Endothelial cell (in vitro differentiated cells): ENCODE measurements around the gene LAD1. TPM values are rescaled to one million over a fixed set of nuclear protein-coding genes. Genes with fewer than 3 reads are reported as not detected.

ENCODE experiments used
- DNase-seq: peaks from one replicate; pipeline ENCODE4 v3.0.0; 2021; ENCODE audit warnings: low spot score
- H3K27ac Mint-ChIP-seq: one replicate; pipeline ENCODE4 v1.8.0; 2021; ENCODE audit warnings: mixed read lengths, inconsistent platforms; ENCODE audit not compliant: unreplicated experiment
- H3K27me3 Mint-ChIP-seq: one replicate; pipeline ENCODE4 v1.8.0; 2021; ENCODE audit warnings: mild to moderate bottlenecking, moderate library complexity, mixed read lengths, inconsistent platforms; ENCODE audit not compliant: unreplicated experiment
- H3K36me3 Mint-ChIP-seq: one replicate; pipeline ENCODE4 v1.8.0; 2021; ENCODE audit warnings: mild to moderate bottlenecking, low read depth, mixed read lengths, inconsistent platforms; ENCODE audit not compliant: unreplicated experiment
- H3K4me1 Mint-ChIP-seq: one replicate; pipeline ENCODE4 v1.8.0; 2021; ENCODE audit warnings: mild to moderate bottlenecking, mixed read lengths, inconsistent platforms; ENCODE audit not compliant: unreplicated experiment
- H3K4me3 Mint-ChIP-seq: one replicate; pipeline ENCODE4 v1.8.0; 2021; ENCODE audit warnings: mild to moderate bottlenecking, mixed read lengths, inconsistent platforms; ENCODE audit not compliant: unreplicated experiment
- H3K9me3 Mint-ChIP-seq: one replicate; pipeline ENCODE4 v1.8.0; 2021; ENCODE audit warnings: mixed read lengths, inconsistent platforms; ENCODE audit not compliant: unreplicated experiment
- total RNA-seq: library from RNA; stranded (reverse); fragmentation: NEBNext Ultra II Directional; extraction: Animal tissue kit (Norgen Biotek cat#: 25700); gene quantifications from one replicate; pipeline ENCODE4 v1.2.1, GENCODE V29; 2021; ENCODE audit not compliant: unreplicated experiment
- TF ChIP-seq, protein P1 (sequence below): fragments of 200-600 bp; sonication (generic); IDR thresholded peaks from one replicate; pipeline ENCODE4 v1.5.0; 2021; ENCODE audit warnings: antibody characterized with exemption; ENCODE audit not compliant: unreplicated experiment

Gene LAD1
- total RNA-seq, 1 donor from 2014 or later = 0.59 TPM

DNA sequence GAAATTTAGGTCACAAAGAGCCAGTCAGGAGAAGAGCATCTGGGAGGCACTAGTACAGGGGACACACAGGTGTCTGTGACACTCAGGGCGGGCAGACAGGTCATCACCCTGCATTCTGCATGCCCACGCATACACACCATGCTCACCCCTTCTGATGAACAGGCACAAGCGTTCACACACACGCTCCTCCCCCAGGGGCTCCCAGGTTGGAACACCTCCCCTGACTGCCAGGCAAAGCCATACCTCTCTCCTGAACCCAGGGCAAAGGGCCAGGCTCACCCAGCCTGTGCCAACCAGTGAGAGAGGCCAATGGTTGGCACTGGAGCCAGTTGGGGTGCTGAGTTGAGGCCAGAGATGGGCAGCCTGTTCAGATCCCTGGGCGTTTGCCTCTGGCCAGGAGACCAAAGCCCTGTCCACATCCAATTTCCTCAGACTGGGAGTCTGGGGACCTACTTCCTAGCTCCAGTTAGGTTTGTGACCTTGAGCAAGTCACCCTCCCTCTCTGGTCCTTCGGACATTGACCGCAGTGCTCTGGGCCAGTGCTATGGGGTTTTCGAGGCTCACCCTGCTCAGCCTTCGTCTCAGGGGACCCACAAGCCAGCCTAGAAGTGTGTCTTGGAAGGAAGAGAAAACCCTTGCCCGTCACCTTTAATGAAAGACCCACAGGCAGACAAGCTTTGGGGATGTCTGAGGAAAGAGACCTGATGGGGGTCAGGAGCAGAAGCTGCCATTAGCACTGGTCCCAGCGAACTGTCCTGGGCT lies 5.8 kb upstream of the LAD1 start:
- Mint-ChIP-seq H3K27ac (no peak overlapping the region), H3K4me1 (peaks cover 4% of the 10 kb centered on the region), H3K36me3 (no peaks in the 10 kb centered on the region), H3K27me3 (peaks cover 8% of the 10 kb centered on the region), H3K9me3 (no peaks in the 10 kb centered on the region), H3K4me3 (no peak overlapping the region)
- DNase-seq = no peak
- TF ChIP-seq, protein P1, sequence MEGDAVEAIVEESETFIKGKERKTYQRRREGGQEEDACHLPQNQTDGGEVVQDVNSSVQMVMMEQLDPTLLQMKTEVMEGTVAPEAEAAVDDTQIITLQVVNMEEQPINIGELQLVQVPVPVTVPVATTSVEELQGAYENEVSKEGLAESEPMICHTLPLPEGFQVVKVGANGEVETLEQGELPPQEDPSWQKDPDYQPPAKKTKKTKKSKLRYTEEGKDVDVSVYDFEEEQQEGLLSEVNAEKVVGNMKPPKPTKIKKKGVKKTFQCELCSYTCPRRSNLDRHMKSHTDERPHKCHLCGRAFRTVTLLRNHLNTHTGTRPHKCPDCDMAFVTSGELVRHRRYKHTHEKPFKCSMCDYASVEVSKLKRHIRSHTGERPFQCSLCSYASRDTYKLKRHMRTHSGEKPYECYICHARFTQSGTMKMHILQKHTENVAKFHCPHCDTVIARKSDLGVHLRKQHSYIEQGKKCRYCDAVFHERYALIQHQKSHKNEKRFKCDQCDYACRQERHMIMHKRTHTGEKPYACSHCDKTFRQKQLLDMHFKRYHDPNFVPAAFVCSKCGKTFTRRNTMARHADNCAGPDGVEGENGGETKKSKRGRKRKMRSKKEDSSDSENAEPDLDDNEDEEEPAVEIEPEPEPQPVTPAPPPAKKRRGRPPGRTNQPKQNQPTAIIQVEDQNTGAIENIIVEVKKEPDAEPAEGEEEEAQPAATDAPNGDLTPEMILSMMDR = no peak

DNA sequence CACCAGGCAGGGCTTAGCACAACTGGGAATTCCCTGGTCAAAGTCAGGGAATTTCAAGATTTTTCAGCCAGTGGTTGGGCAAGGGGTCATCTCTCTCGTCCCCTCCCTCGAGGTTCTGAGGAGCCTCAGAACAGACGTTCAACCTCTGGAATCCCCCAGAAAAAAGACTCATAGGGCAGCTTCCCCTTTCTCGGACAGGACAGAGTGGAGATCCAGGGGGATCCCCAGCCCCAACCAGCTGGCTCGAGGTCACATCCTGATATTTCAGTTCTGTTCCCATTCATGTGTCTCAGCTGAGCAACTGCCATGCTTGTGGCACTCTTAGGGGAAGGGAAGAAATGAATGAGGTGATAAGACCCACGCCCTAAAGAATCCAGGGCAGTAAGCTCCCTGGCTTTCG lies 4.9 kb upstream of the LAD1 start:
- Mint-ChIP-seq H3K36me3 (no peaks in the 10 kb centered on the region), H3K27me3 (peaks cover 8% of the 10 kb centered on the region), H3K9me3 (no peaks in the 10 kb centered on the region), H3K27ac (no peak overlapping the region), H3K4me1 (no peaks in the 10 kb centered on the region), H3K4me3 (no peak overlapping the region)
- no peak for DNase-seq
- TF ChIP-seq, protein P1 = no peak

DNA sequence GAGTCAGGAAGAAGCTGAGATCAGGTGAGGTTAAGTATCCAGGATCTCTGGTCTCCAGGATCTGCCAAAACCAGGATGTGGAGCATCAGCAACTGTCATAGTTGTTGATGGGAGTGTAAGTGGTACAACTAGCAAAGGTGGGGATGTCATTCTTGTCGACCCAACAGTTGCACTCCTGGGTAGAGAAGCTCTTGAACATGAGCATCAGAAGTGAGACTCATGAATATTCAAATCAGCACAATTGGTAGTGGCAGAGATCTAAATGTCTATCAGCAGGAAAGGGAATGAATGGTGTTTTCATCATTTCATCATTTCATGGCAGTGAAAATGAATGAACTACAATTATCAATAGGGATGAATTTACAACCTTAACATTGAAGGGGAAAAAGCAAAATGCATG lies 4.2 kb upstream of the LAD1 start:
- DNase-seq = no peak
- H3K36me3 Mint-ChIP-seq = no peaks in the 10 kb centered on the region
- H3K4me3 Mint-ChIP-seq = no peak overlapping the region
- TF ChIP-seq, protein P1 = no peak
- H3K9me3 Mint-ChIP-seq = no peaks in the 10 kb centered on the region
- H3K27ac Mint-ChIP-seq = no peak overlapping the region
- no peaks in the 10 kb centered on the region for H3K4me1 Mint-ChIP-seq
- peaks cover 8% of the 10 kb centered on the region for H3K27me3 Mint-ChIP-seq

DNA sequence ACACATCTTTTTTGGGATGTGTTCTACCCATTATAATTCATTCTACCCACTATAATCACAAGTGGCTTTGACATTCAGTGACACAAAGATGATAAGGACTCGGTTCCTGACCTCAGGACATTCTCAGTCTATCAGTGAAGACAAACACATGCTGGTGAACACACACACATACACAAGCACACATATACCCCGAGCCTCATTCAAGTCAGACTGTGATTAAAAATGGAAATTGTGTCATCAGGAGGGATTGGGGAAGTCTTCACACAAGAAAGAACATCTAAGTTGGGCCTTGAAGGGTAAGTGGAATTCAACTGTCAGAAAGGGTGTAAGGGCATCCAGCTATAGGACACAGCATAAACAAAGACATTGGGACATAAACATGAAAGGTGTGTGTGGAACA lies 2.6 kb upstream of the LAD1 start:
- Mint-ChIP-seq H3K4me3 (no peak overlapping the region), H3K27me3 (peaks cover 13% of the 10 kb centered on the region), H3K27ac (no peak overlapping the region)

DNA sequence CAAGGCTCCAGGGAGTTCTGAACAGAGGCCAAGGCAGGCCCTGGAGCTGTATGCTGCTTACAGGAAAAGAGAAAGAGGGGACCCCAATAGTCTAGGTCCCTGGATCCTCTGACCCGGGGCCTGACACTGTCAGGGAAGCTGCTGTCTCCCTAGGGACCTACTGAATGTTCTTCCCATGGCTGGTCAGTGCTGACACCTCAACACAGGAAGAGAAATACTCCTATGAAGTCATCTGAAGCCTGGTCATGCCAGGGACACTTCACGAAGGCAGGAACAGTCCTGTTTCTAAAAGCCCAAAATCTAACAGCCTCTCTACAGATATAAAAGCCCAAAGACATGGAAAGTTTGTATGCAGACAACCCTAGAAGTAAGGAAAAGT lies 1.7 kb upstream of the LAD1 start:
- Mint-ChIP-seq H3K27me3 (peaks cover 15% of the 10 kb centered on the region), H3K36me3 (peaks cover 5% of the 10 kb centered on the region), H3K9me3 (no peaks in the 10 kb centered on the region), H3K4me3 (peak overlapping the region; percentile 49), H3K4me1 (no peaks in the 10 kb centered on the region), H3K27ac (no peak overlapping the region)
- TF ChIP-seq, protein P1 = no peak
- DNase-seq = no peak

More for the DNA sequence above, 2.6 kb upstream of the LAD1 start:
- peaks cover 5% of the 10 kb centered on the region for H3K36me3 Mint-ChIP-seq
- no peak for DNase-seq
- no peaks in the 10 kb centered on the region for H3K4me1 Mint-ChIP-seq
- TF ChIP-seq, protein P1 = no peak
- no peaks in the 10 kb centered on the region for H3K9me3 Mint-ChIP-seq
